Heart left ventricle (tissue), 16 donors: ENCODE measurements around the gene OPRD1. TPM values are rescaled to one million over a fixed set of nuclear protein-coding genes. Genes with fewer than 3 reads are reported as not detected.
A peak's percentile ranks its signal among the peaks of the same experiment; 100 is the strongest.

Experiments
- ATAC-seq, 4 donors: fragments of 200-7000 bp; cut with Tn5 transposase; one replicate each; pipeline ENCODE4 v1.9.1; 2020 to 2022; ENCODE audit warnings: moderate library complexity in 4 of 4, mild to moderate bottlenecking in 3 of 4, moderate number of reproducible peaks in 1 of 4
- DNase-seq, 5 donors: peaks; one replicate each; pipeline ENCODE4 v3.0.0-alpha.2; 2020
- H3K27ac ChIP-seq, 12 donors: fragments of 200-600 bp; sonication (generic) in 4 of 12; one replicate each; pipeline versions ENCODE4 v1.5.0 to v1.8.0; 2016 to 2022; ENCODE audit warnings: mild to moderate bottlenecking in 2 of 12
- H3K27me3 ChIP-seq, 9 donors: fragments of 200-600 bp; sonication (generic) in 2 of 9; one replicate each; pipeline versions ENCODE4 v1.5.1 to v1.8.0; 2016 to 2022; ENCODE audit warnings: mild to moderate bottlenecking in 3 of 9
- H3K36me3 ChIP-seq, 9 donors: fragments of 200-600 bp; sonication (generic) in 2 of 9; one replicate each; pipeline versions ENCODE4 v1.5.0 to v1.8.0; 2018 to 2022; ENCODE audit warnings: mild to moderate bottlenecking in 2 of 9
- H3K4me1 ChIP-seq, 12 donors: fragments of 200-600 bp; sonication (generic) in 4 of 12; one replicate each; pipeline versions ENCODE4 v1.5.0 to v1.8.0; 2016 to 2022; ENCODE audit warnings: mild to moderate bottlenecking in 3 of 12
- H3K4me3 ChIP-seq, 12 donors: fragments of 200-600 bp; sonication (generic) in 4 of 12; one replicate each; pipeline versions ENCODE4 v1.5.0 to v1.8.0; 2017 to 2022; ENCODE audit warnings: mild to moderate bottlenecking in 9 of 12, moderate library complexity in 4 of 12
- H3K9me3 ChIP-seq, 12 donors: fragments of 200-600 bp; sonication (generic) in 4 of 12; one replicate each; pipeline versions ENCODE4 v1.5.0 to v1.8.0; 2016 to 2022; ENCODE audit warnings: mild to moderate bottlenecking in 1 of 12
- POLR2A ChIP-seq, 2 donors: fragments of 450-650 bp; IDR thresholded peaks; one replicate each; pipeline ENCODE4 v1.6.1; 2017; ENCODE audit warnings: antibody characterized with exemption in 2 of 2, mild to moderate bottlenecking in 2 of 2, moderate library complexity in 2 of 2
- WGBS, 4 donors: extraction: QIAGEN DNeasy Blood & Tissue Kit in 2 of 4; methylation state at CpG; one replicate each; pipeline versions ENCODE4 v1.1.5 to v1.1.7; 2013 to 2018; 5-methylcytosine and 5-hydroxymethylcytosine counted together
- intact Hi-C, 10 donors: fragments of 100-400 bp; cut with DNase I; formaldehyde crosslinking; loops; one replicate each; pipeline versions ENCODE4 v1.11.1 to v1.14.2; 2022
- polyA plus RNA-seq, 2 donors: library from polyadenylated mRNA; stranded (reverse); fragments of 200-250 nt; gene quantifications; one replicate each; pipeline ENCODE4 v1.2.3, GENCODE V29; 2013
- total RNA-seq, 9 donors: library from RNA; depleted of rRNA in 2 of 9; stranded (reverse); fragments of >200 nt in 2 of 9; fragmentation: NEBNext Ultra II Directional in 3 of 9; extraction: Animal tissue kit (Norgen Biotek cat#: 25700) in 3 of 9; gene quantifications; one replicate each; pipeline versions ENCODE4 v1.1.0 to v1.2.4, GENCODE V29; 2016 to 2023
- TF ChIP-seq, protein P1 (sequence below), 12 donors: fragments of 200-600 bp; sonication (generic) in 4 of 12; IDR thresholded peaks; one replicate each; pipeline versions ENCODE4 v1.5.0 to v1.8.0; 2018 to 2022; ENCODE audit warnings: antibody characterized with exemption in 12 of 12, mild to moderate bottlenecking in 5 of 12
- donor health status: ischemic (EF 13 %, LVEDD 7.1; RV severe dilation, severe dysfunction).
- donor health status: healthy with polysubstance abuse.
- donor health status: DM: no; HTN: yes; CAD: no.
- donor health status: DM: no; HTN: no; CAD: no.
- donor health status: ischemic (EF 25% LVEDD 6.9; RV normal size, moderate dysfunction).
- donor health status: ischemic (EF 25% LVEDD 5.7; RV mildly dilated, moderate dysfunction).
- donor health status: healthy.
- donor health status: DM: yes; HTN: yes; CAD: no.
- donor health status: ischemic (EF 35%, LVEDD 5.7; RV mildly dilated, moderate dysfunction).
- donor health status: nonischemic (EF 11% LVEDD 7.7; RV severe dilation, severe dysfunction).
- donor health status: DM: yes; HTN: yes; CAD: no.
- donor health status: PGD.
- donor health status: ischemic (EF 29% LVEDD 5.4; RV normal size, mild dysfunction).
- donor health status: nonischemic (EF 23%, LVEDD 6.1; RV moderate dilation, normal function).

Gene OPRD1
- total and polyA plus RNA-seq, 11 donors: under 0.01 to 0.02 (median 0.01) TPM; not detected in 7

DNA sequence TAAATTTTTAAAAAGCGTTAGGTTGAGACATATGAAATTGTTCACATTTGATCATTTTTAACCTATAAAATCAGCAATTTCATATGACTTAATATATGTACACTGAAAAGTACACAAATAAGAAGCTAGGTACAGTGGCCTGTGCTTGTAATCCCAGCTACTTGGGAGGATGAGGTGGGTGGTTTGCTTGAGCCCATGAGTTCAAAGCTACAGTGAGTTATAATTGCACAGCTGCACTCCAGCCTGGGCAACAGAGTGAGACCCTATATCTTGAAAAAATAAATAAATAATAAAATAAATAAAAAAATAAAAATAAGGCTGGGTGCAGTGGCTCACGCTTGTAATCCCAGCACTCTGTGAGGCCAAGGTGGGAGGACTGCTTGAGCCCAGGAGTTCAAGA lies 97.2 kb downstream of the OPRD1 start:
- Histone ChIP-seq H3K4me3 (no peak overlapping the region), H3K36me3 (no peaks in the 10 kb centered on the region), H3K27ac (no peak overlapping the region), H3K9me3 (peaks cover 0 to 5% (median 0%) of the 10 kb centered on the region in 12 donors), H3K4me1 (peaks cover 0 to 8% (median 4%) of the 10 kb centered on the region in 12 donors), H3K27me3 (no peaks in the 10 kb centered on the region)
- DNase-seq (no peak), ATAC-seq (no peak)
- intact Hi-C loops: no loop called here
- TF ChIP-seq, protein P1, sequence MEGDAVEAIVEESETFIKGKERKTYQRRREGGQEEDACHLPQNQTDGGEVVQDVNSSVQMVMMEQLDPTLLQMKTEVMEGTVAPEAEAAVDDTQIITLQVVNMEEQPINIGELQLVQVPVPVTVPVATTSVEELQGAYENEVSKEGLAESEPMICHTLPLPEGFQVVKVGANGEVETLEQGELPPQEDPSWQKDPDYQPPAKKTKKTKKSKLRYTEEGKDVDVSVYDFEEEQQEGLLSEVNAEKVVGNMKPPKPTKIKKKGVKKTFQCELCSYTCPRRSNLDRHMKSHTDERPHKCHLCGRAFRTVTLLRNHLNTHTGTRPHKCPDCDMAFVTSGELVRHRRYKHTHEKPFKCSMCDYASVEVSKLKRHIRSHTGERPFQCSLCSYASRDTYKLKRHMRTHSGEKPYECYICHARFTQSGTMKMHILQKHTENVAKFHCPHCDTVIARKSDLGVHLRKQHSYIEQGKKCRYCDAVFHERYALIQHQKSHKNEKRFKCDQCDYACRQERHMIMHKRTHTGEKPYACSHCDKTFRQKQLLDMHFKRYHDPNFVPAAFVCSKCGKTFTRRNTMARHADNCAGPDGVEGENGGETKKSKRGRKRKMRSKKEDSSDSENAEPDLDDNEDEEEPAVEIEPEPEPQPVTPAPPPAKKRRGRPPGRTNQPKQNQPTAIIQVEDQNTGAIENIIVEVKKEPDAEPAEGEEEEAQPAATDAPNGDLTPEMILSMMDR (IDR thresholded peaks at IDR 0.05): no peak
- TF ChIP-seq POLR2A (IDR thresholded peaks at IDR 0.05): no peak
- WGBS, 4 donors: 92 to 95% (median 94%) methylated on average over 2 of the region's 2 CpGs

DNA sequence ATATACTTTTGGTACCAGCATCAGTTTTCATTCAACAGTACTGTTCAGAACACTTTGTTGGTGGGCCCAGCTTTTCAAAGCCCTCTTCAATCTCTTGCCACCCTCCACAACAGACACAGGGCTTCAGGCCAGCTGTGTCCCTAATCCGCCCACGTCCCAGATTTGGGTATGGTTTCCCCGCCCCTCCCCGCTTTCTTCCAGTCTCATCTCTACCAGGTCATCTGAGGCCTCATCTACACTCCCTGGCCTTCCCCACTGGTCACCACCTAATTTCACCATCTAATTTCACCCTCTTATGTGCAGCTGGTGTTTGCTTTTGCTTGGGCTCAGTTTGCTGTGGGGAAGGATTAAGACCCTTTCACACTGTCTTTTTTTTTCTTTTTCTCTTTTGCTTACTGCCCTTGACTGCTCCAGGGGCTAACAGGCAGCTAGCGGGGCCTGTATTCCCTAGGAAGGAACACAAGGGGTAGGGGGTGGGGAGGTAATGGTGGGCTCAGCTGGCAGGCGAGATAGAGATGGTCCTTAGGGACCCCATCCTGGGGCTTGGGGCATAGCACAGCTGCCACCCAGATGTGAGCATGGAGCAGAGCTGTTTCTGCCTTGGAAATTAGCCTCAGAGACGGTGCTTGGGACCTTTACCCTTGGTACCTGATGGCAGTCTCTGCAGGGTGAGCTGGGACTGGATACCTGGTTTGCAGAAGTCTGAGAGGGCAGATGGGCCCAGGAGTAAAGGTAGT lies 98.6 kb downstream of the OPRD1 start:
- ATAC-seq (no peak), DNase-seq (no peak)
- Histone ChIP-seq H3K36me3 (no peaks in the 10 kb centered on the region), H3K4me3 (no peak overlapping the region), H3K9me3 (no peaks in the 10 kb centered on the region), H3K27me3 (no peaks in the 10 kb centered on the region), H3K27ac (no peak overlapping the region), H3K4me1 (peaks cover 0 to 18% (median 10%) of the 10 kb centered on the region in 12 donors)
- 79 to 84% (median 82%) methylated on average over 6 to 7 of the region's 7 CpGs for WGBS, 4 donors
- intact Hi-C loops: no loop called here
- TF ChIP-seq POLR2A (IDR thresholded peaks at IDR 0.05): no peak
- TF ChIP-seq, protein P1 (IDR thresholded peaks at IDR 0.05): no peak

DNA sequence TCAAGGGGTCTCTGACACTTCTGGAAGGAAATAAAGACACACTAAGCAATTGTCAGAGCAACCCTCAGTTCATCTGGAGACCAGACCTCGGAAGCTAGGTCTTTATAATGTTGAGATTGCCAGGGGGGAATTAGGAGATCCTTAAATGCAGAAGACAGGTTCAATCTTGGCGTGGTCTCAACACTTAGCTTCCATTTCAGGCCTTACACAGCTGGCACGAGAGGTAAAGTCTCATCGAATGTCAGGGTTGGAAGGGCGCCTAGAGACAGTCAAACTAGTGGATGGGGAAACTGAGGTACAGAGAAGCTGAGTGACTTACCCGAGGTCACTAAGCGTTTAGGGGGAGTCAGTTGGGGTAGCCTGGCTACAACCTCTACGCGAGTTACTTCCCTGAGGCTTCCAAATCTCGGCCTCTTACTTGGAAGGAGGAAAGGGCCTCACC lies 101.8 kb downstream of the OPRD1 start:
- TF ChIP-seq, protein P1 (IDR thresholded peaks at IDR 0.05): no peak
- TF ChIP-seq POLR2A (IDR thresholded peaks at IDR 0.05): no peak
- H3K4me1 ChIP-seq: peaks cover 0 to 21% (median 10%) of the 10 kb centered on the region in 12 donors
- H3K9me3 ChIP-seq: no peaks in the 10 kb centered on the region
- DNase-seq: no peak
- no peak for ATAC-seq
- H3K27ac ChIP-seq: peak overlapping the region in 3 of 12 donors; percentile 13 to 45 (median 38)
- WGBS, 4 donors: 37 to 42% (median 40%) methylated on average over 8 to 10 of the region's 10 CpGs
- H3K4me3 ChIP-seq: peak overlapping the region; percentile 44 to 91 (median 64)
- no peaks in the 10 kb centered on the region for H3K27me3 ChIP-seq
- H3K36me3 ChIP-seq: no peaks in the 10 kb centered on the region
- intact Hi-C loops: no loop called here

DNA sequence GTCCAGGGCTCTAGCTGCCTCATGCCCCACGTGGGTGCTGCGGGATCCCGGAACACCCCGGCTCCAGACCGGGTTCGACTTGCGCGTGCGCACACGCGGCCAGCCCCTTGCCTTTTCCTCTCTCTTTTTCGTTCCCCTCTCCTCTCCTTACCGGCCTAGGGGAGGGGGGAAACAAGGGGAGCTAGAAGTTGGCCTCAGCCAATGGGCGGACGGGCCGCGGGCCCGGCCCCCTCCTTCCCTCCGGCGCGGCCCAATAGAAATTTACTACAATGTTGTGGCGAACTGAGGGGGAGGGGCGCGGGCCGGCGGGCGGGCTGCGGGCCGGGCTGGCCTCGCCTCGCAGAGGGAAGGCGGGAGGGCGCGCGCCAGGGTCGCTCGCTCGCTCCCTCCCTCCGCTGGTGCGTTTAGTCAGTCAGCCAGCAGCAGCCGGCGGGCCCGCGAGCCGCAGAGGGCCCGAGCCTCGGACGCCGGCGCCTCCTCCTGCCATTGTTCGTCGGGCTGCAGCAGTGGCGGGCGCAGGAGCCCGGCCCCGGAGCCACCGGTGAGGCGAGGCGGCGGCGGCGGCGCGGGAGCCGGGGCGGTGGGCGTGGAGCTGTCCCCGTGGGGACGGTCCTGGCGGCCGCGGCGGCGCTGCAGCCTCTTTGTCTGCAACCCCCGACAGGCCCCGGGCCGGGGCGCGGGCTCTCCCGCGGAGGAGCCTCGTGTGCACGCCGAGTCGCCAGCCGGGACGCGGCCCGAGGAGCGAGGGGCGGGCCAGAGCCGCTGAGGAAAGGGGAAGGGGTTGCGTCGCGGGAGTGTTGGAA lies 102.5 kb downstream of the OPRD1 start, which contains the start of gene EPB41:
EPB41 (plus strand) TSS at position 342 of the 803 bp plus-strand sequence. CDS start 72,869 bp downstream, outside the sequence.
- peak; percentile 88 to 95 (median 90) for DNase-seq
- H3K9me3 ChIP-seq: no peaks in the 10 kb centered on the region
- peak; percentile 93 to 99 (median 98) for ATAC-seq
- WGBS, 4 donors: 0 to 1% (median 0%) methylated on average over 34 to 95 of the region's 95 CpGs
- TF ChIP-seq, protein P1 (IDR thresholded peaks at IDR 0.05): no peak
- TF ChIP-seq POLR2A (IDR thresholded peaks at IDR 0.05): no peak
- intact Hi-C loops: no loop called here
- no peaks in the 10 kb centered on the region for H3K36me3 ChIP-seq
- peaks cover 0 to 21% (median 10%) of the 10 kb centered on the region in 12 donors for H3K4me1 ChIP-seq
- H3K4me3 ChIP-seq: peak within 1 kb of the TSS; percentile 44 to 91 (median 64)
- no peaks in the 10 kb centered on the region for H3K27me3 ChIP-seq
- peak within 1 kb of the TSS in 5 of 12 donors; percentile 6 to 55 (median 45) for H3K27ac ChIP-seq
